ENCODE results near the gene VTCN1. TPM values are rescaled to one million over a fixed set of nuclear protein-coding genes. Genes with fewer than 3 reads are reported as not detected.

The VTCN1 gene
- total and polyA plus RNA-seq, 2 of the 8 experiments (the other 6 are each of a cell fraction or from before 2014, with no cell fraction given) = 0.32 TPM; not detected in 1

DNA sequence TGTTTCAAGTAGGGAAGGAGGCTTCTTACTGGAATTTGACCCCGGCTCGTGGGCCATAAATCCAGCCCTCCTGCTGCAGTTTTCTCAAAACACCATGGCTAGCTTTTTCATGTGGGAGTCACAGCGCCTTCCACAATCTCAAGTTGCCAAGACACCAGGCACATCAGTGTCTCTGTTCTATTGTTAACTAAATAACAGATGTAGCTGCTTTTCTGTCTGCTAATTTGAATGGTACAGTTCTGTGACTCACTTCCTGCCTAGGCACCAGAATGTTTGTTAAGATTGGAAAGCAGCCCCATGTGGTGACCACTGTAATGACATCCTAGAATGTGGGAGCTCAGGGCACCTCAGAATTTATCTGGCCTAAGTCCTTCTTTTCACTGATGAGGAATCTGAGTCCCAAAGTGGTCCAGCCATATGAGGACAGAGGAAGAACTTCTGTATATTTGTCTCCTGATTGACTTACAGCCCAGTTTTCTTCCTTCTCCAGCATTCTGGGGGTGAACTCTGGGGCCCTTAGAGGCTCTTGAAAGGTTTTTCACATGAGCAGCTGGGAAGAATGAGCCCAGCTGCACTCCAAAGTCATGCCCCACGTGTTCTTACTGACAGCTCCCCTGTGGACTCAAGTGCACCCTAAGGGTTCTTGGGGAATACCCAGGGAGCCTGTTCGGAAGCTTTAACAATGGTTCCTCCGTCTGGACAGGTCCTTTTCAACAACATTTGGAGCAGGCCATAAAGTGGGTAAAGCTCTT lies 116.7 kb downstream of the VTCN1 start:
- no peak overlapping the region for H4K91ac ChIP-seq (replicated peaks; ENCODE audit: insufficient read length, low read length)
- no peak overlapping the region; a peak in 1 of 7 replicates for H3K9ac ChIP-seq (replicated peaks in 1 of 4; ENCODE audit: extremely low read depth in 1 of 4, low read depth in 3 of 4, low read length in 3 of 4)
- H4K5ac ChIP-seq (ENCODE audit: insufficient read length, low read depth, low read length) = no peak overlapping the region
- H2BK120ac ChIP-seq (replicated peaks; ENCODE audit: low read depth, low read length) = no peak overlapping the region
- no peak overlapping the region for H2BK15ac ChIP-seq (ENCODE audit: low read length)
- FAIRE-seq = no peak
- H3K36me3 ChIP-seq (ENCODE audit: control insufficient read depth in 2 of 4, insufficient read depth in 4 of 4, low read length in 3 of 4) = peaks cover 43 to 91% (median 72%) of the 10 kb centered on the region in 4 experiments
- WGBS, 2 experiments (ENCODE audit: extremely low coverage in 1 of 2, insufficient coverage in 1 of 2, insufficient read length in 1 of 2, insufficient replicate concordance in 2 of 2, low coverage in 1 of 2, low lambda C conversion rate in 2 of 2, missing lambda C conversion rate in 1 of 2) = 83% methylated on average over 6 of the region's 6 CpGs; no CpG with 5 or more reads in 1 of the 2 experiments
- peak; percentile 24 to 35; a peak in 2 of 4 replicates for TF ChIP-seq RAD21 (IDR thresholded peaks at IDR 0.05 in 1 of 2, conservative IDR thresholded peaks at IDR 0.05 in 1 of 2; ENCODE audit: low read depth in 2 of 2, low read length in 2 of 2)
- TF ChIP-seq TEAD4 (IDR thresholded peaks at IDR 0.05; ENCODE audit: low read depth, low read length) = no peak
- TF ChIP-seq CTCF (IDR thresholded peaks at IDR 0.05; ENCODE audit: control extremely low read depth in 1 of 3, insufficient read depth in 1 of 3, low read depth in 1 of 3, low read length in 3 of 3) = peak in 2 of 3 experiments; percentile 10 to 40; a peak in 2 of 4 replicates
- no peak for TF ChIP-seq ATF2 (IDR thresholded peaks at IDR 0.05; ENCODE audit: low read length)
- no peak for TF ChIP-seq CBX5 (IDR thresholded peaks at IDR 0.05; ENCODE audit: low read depth, low read length)
- H3K79me1 ChIP-seq (ENCODE audit: low read depth, low read length) = no peaks in the 10 kb centered on the region
- H3K18ac ChIP-seq (ENCODE audit: extremely low read depth, low read length) = no peak overlapping the region
- H4K20me1 ChIP-seq (replicated peaks in 1 of 2; ENCODE audit: control insufficient read depth in 1 of 2, insufficient read depth in 2 of 2, low read length in 2 of 2) = no peaks in the 10 kb centered on the region
- peaks cover 0 to 9% (median 2%) of the 10 kb centered on the region in 4 experiments; a peak in 2 of 7 replicates for H3K4me1 ChIP-seq (replicated peaks in 1 of 4; ENCODE audit: control insufficient read depth in 3 of 4, insufficient read depth in 4 of 4, low read length in 3 of 4)
- H3K27me3 ChIP-seq (replicated peaks in 1 of 4; ENCODE audit: control insufficient read depth in 3 of 4, extremely low read depth in 1 of 4, insufficient read depth in 3 of 4, low read length in 3 of 4) = no peaks in the 10 kb centered on the region
- no peak overlapping the region; the same call in 1 of the 2 replicates for H2BK5ac ChIP-seq (ENCODE audit: low read depth, low read length)
- H3K9me3 ChIP-seq (ENCODE audit: insufficient read depth in 2 of 2, low read depth in 1 of 2, low read length in 1 of 2) = no peaks in the 10 kb centered on the region
- no peak overlapping the region for H2AFZ ChIP-seq (ENCODE audit: low read length)
- H3K27ac ChIP-seq (ENCODE audit: low read depth, low read length) = no peak overlapping the region
- no peak overlapping the region for H2AK5ac ChIP-seq (ENCODE audit: low read depth, low read length)
- no peak overlapping the region for H3K14ac ChIP-seq (ENCODE audit: insufficient read length)
- ChIA-PET CTCF (ENCODE audit: partially characterized antibody) (interaction anchor here (0.6 to 7.5 kb wide), 26 partner anchors 8 to 728 kb away, joined by 3 to 52 read pairs (median 4); partner anchors contain the start of genes TRIM45 and TTF2), POLR2A (ENCODE audit: partially characterized antibody) (interaction anchor here (0.7 to 1.9 kb wide), 6 partner anchors 12 to 34 kb away, joined by 3 to 10 read pairs (median 5); partner anchors contain the start of gene TTF2)
- no peaks in the 10 kb centered on the region for H3K79me2 ChIP-seq (ENCODE audit: control insufficient read depth in 1 of 2, insufficient read depth in 2 of 2, low read length in 2 of 2)
- H3K4me3 ChIP-seq (ENCODE audit: extremely low read depth in 1 of 4, insufficient read depth in 2 of 4, low read depth in 3 of 4, low read length in 4 of 4) = no peak overlapping the region
- no peaks in the 10 kb centered on the region for H3K23me2 ChIP-seq (ENCODE audit: low read depth, low read length)
- DNase-seq (ENCODE audit: low read depth in 1 of 2, low spot score in 2 of 2) = no peak
- no peak overlapping the region for H3K56ac ChIP-seq (replicated peaks; ENCODE audit: insufficient read length, low read depth, low read length)
- no peak overlapping the region; the same call in 1 of the 2 replicates for H4K8ac ChIP-seq (ENCODE audit: extremely low read depth, insufficient read depth, low read length)
- H3K23ac ChIP-seq (ENCODE audit: insufficient read length) = no peak overlapping the region
- no peak overlapping the region for H2BK12ac ChIP-seq (ENCODE audit: low read depth, low read length)
- H3K4ac ChIP-seq (replicated peaks; ENCODE audit: insufficient read length, low read depth, low read length) = no peak overlapping the region
- H3K4me2 ChIP-seq (ENCODE audit: insufficient read depth in 1 of 2, low read depth in 2 of 2, low read length in 2 of 2) = no peak overlapping the region
- H2BK20ac ChIP-seq (ENCODE audit: low read length) = no peak overlapping the region

Data from H1 (cell line).